Posterior cingulate gyrus (tissue), 11 donors: ENCODE data around the gene TMBIM4.
"Not testable (repeated sequence)": the region's sequence is repeated elsewhere in the genome, so short reads cannot be mapped to it uniquely, and the experiment has no call there.

ENCODE experiments used
- DNase-seq, 10 donors: peaks; one replicate each; pipeline versions ENCODE4 v3.0.0 to v3.0.0-alpha.2; 2020 to 2021; ENCODE audit warnings: mixed read lengths in 3 of 10
- intact Hi-C: fragments of 100-400 bp; cut with DNase I; formaldehyde crosslinking; loops from one replicate; pipeline ENCODE4 v1.15.1; 2023

The TMBIM4 gene

DNA sequence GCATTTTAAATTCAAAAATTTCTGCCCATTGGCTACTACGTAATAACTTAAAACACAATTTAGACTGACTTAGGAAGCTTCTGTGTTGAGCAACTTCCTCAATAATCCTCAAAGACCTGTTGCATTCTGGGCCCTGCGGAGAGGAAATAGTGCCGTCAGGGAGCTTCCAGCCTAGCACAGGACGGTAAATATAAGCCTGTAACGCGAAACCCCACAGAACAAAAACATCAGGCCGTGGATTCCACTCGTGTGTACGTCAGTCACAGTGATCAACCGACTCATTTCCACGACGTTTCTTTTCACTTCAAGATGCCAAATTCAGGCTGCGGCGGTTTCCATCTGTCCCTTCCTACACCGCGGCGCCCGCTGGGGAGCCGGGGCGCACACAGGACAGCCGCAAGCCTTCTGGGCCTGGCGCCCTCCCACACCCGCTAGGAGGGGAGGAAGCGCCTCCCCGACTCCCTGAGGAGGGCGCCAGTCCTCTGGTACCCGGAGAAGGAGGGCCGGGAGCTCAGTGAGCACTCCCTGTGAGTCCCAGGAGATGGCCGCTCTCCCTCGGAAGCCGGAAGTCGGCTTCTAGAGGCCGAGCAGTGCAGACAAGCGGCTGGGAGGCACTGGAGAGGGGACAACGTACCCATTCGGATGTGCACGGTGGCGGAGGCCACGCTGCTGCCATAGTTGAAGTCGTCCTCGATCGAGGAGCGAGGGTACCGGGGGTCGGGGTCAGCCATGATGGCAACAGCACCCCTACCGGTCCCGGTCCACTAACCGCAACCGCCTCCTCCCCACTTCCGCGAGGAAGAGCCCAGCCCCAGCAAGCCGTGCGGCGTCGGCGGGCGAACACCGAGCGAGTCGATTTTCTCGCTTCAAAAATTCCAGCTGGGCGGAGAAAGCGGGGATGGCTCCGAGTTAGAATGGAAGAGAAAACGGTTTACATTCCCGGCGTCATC lies at the start of gene TMBIM4:
Gene TMBIM4, minus strand, starts transcription at position 776 of the 950 bp plus-strand sequence. Its CDS starts 45 bp downstream, at position 731.
- intact Hi-C loops = loop anchor here (1.0 to 5.0 kb wide), 2 partner anchors 39 to 133 kb away; partner anchors contain the start of genes HELB and LLPH
- peak; percentile 66 to 97 (median 82) for DNase-seq

- intact Hi-C loops = no loop called here
- no peak for DNase-seq
Observed at GRCh38 chr12:66217342-66217917, 47.6 kb upstream of the TMBIM4 start.

GRCh38 chr12:66213011-66213410 lies 43.2 kb upstream of the TMBIM4 start:
- intact Hi-C loops, DNase-seq: not testable (repeated sequence)

GRCh38 chr12:66211573-66211972 lies 41.8 kb upstream of the TMBIM4 start:
- DNase-seq, intact Hi-C loops: not testable (repeated sequence)

- no peak for DNase-seq
Observed at GRCh38 chr12:66210840-66211239, 41.0 kb upstream of the TMBIM4 start.

DNA sequence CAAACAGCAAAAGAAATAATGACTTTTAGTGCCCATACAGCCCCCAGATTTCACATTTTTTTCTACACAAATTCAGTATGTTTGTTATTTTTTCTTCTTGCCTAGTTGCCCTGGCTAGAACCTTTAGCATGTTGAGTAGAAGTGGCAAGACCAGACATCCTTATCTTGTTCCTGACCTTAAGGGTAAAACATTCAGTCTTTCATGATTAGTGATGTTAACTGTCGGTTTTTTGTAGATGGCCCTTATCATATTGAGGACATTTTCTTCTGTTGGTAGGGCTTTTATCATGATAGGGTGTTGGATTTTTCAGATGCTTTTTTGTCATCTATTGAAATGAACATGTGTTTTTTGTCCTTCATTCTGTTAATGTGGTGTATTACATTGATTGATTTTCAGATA lies 36.3 kb upstream of the TMBIM4 start:
- DNase-seq = no peak
- intact Hi-C loops = no loop called here

More at GRCh38 chr12:66210840-66211239, 41.0 kb upstream of the TMBIM4 start:
- intact Hi-C loops = no loop called here

GRCh38 chr12:66203820-66204219 lies 34.0 kb upstream of the TMBIM4 start:
- DNase-seq = no peak
- intact Hi-C loops = no loop called here

DNA sequence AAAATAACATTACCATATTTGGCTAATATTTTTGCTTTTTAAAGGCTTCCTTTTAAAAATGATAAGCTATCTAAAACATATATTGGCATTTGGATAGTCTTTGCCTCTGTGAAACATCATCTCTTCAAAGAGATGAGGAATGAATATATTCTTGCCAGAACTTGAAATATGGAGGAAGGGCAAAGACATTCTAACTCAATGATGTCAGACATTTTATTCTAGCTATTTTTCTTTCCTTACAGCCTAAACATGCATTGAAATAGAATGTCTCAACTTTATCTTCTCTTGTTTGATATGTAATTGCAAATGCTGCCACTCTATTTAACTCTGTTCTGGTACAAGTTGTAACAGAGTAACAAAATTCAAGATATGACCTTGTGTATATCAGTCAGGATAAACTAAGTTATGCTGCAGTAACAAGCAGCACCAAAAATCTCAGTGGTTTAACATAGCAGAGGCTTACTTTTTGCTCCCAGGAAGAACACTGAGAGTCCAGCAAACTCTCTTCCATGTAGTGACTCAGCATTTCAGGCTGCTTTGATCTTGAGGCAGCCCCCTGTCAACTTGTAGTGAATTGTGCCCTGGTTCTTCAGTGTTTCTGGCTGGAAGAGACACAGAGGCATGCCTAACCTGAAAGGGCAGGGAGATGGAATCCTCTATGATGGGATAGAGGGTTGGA lies 30.2 kb upstream of the TMBIM4 start:
- DNase-seq = no peak
- intact Hi-C loops = no loop called here

DNA sequence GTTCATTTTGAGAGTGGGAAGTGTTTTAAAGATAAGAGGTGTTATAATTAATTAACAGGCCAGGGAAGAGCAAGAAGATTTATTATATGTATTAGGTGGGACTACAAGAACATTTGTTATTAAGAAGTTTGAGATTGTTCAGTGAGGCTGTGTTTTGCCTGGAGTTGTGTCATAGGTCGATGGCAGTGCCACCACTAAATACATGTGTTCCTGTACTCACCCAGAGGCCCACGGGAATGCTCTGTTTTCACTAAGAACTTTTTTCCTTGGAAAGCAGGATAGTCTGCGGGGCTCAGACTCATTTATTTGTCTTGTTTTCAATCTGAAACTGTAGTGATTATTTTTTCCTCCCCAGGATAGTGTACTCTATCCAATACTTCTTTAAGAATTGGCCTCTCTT lies 29.3 kb upstream of the TMBIM4 start:
- intact Hi-C loops = no loop called here
- DNase-seq = no peak

DNA sequence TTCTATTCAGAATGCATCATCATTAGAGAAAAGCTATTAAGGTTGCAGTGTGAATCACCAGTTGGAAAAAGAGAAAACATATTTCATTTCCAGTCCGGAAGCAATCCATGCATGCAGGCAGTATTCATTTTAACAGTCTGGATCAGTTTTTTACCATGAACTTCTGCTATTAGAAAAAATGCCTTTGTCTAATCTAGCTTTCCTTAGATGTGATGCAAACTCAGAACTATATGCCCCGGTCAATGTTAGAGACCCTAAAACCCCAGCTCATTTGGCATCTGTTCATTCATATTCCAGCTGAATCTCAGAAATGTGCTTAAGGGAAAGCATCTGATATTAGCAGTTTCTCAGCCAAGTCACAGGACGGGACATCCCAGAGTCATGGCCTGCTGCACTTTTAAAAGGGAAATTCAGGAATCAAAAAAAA lies 27.7 kb upstream of the TMBIM4 start:
- no peak for DNase-seq
- intact Hi-C loops = no loop called here

DNA sequence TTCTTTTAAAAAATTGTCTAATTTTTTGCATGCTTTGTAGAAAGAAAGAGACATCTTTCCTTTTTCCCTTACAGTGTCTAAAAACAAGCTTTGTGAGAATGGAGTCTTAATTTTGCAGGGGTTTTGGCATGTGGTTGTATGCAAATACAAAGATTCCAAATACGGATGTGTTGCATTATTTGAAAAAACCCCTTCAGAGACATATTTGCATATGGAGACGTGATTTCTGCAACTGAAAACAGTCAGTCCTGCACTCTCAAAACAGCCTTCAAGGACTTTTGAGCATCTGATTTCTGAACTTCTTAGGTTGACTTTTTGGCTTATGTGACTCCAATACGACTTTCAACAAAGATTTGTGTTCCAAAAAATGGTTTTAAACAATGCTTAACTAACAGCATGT lies 27.0 kb upstream of the TMBIM4 start:
- intact Hi-C loops = no loop called here
- no peak for DNase-seq

- no peak for DNase-seq
- intact Hi-C loops = no loop called here
Observed at GRCh38 chr12:66195242-66195641, 25.4 kb upstream of the TMBIM4 start.

- intact Hi-C loops = no loop called here
- DNase-seq = peak in 1 of 10 donors; percentile 50
Observed at GRCh38 chr12:66194122-66194521, 24.3 kb upstream of the TMBIM4 start.

DNA sequence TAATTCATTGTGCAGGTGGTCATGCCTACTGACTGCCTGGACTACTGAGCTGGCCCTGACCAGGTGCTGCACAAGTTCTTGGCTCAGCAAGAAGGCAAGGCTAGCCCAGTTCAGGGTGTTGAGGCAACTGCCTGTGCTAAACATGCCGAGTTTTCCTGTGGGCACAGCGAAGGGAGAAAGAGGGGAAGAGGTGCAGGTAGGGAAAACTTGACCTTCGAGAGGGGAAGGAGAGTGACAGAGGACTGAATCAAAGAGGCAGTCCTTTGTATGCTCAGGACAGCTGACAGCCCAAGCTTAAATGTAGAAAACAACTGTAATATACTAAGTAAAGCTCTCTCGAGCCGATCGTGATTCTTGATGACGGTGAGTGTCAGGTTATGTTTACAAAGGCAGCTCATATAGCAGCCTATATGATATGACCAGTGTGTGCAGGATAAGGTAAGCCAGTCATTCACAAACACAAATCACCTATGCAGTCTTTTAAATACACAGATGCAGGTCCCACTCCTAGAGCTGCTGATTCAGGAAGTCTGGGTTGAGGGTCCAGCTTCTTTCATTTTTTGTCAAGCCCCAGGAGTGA lies 21.8 kb upstream of the TMBIM4 start:
- no peak for DNase-seq
- intact Hi-C loops = no loop called here

GRCh38 chr12:66190519-66191370 lies 20.9 kb upstream of the TMBIM4 start:
- intact Hi-C loops = no loop called here
- no peak for DNase-seq

DNA sequence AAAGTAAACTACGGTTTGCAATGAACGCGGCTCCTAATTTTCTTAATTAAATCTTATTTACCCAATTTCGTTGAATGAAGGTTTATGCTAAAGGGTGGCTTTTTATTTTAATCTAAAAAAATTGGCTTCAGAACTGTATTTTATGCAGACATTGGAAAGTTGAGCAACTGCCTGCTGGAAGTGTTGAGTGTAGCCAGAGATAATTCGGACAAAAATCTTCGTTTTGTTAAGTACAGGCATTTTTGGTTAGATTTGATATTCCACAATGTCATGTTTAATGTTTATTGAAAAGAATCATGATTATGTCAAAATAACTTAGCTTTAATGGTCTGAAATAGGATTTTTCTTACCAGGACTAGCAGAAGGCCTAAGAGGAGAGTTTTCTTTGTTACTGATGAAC lies 20.1 kb upstream of the TMBIM4 start:
- intact Hi-C loops = no loop called here
- no peak for DNase-seq

DNA sequence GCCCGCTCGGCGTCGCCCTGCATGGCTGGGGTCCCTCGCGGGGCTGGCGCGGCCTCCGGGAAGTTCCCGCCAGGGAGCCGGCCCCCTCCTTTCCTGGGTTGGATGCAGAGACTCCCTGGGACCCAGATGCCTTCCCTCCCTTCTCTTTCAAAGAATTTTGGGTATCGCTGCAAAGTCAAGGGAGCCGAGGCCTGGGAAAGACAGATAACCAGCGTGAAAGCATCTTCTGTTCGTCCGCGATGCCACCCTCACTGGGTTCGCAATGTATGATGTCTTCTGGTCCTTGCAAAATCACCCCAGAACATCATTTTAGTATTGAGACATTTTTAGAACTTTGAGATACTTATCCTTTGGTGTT lies 19.7 kb upstream of the TMBIM4 start:
- DNase-seq = peak in 1 of 10 donors; percentile 42
- intact Hi-C loops = no loop called here

GRCh38 chr12:66188584-66189485 lies 19.0 kb upstream of the TMBIM4 start, which contains the start of gene IRAK3:
TSS of gene IRAK3 (plus strand) at chr12:66189214. CDS start at chr12:66189300, 86 bp downstream.
- peak in 7 of 10 donors; percentile 15 to 89 (median 43) for DNase-seq
- intact Hi-C loops = no loop called here

GRCh38 chr12:66187821-66188220 lies 18.0 kb upstream of the TMBIM4 start:
- intact Hi-C loops = no loop called here
- no peak for DNase-seq
